ENCODE data around the gene ZNF483. TPM values are rescaled to one million over a fixed set of nuclear protein-coding genes. Genes with fewer than 3 reads are reported as not detected.

The ZNF483 gene
- total and polyA plus RNA-seq, 12 donors: 0.09 to 11.3 (median 6.4) TPM

DNA sequence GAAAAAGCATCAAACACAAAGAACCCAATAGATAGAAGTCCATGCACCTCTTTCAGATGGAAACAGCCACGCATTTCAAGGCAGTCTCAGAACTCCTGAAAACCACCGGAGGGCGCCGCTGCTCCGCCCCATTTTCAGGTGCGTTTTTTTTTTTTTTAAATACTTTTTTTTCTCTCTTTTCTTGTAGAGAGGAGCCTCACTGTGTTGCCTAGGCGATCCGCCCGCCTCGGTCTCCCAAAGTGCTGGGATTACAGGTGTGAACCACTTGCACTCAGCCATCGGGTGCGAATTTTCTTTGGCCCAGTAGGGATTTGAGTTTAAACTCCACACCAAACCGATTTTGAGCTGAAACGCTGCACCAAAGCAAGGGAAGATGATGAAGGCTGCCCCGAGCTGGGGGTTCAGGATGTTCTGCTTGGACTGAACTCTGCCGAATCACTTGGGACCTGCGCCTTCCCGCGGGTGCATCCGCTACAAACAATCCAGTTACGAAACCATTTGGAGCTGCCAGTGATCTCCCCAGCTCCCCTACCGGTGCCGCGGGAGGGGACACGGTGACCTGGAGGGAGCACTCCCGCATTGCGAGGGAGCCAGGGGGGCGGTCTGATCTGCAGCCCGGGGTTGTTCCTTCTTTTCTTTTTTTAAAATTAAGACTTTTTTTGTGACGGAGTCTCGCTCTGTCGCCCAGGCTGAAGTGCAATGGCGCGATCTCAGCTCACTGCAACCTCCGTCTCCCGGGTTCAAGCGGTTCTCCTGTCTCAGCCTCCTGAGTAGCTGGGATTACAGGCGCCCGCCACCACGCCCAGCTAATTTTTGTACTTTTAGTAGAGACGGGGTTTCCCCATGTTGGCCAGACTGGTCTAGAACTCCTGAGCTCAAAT is 73.1 kb downstream of the ZNF483 start:
- Histone ChIP-seq H3K9me3 (no peaks in the 10 kb centered on the region), H3K27ac (peak overlapping the region; percentile 36 to 95 (median 88)), H3K27me3 (peaks cover 0 to 18% (median 0%) of the 10 kb centered on the region in 7 donors), H3K4me3 (peak overlapping the region; percentile 57 to 99 (median 79)), H3K4me1 (peaks cover 0 to 24% (median 10%) of the 10 kb centered on the region in 9 donors), H3K36me3 (peaks cover 0 to 40% (median 7%) of the 10 kb centered on the region in 9 donors)
- 1% methylated on average over 41 of the region's 41 CpGs for WGBS, 2 donors
- ATAC-seq: peak; percentile 44 to 71 (median 69)
- TF ChIP-seq, protein P1, sequence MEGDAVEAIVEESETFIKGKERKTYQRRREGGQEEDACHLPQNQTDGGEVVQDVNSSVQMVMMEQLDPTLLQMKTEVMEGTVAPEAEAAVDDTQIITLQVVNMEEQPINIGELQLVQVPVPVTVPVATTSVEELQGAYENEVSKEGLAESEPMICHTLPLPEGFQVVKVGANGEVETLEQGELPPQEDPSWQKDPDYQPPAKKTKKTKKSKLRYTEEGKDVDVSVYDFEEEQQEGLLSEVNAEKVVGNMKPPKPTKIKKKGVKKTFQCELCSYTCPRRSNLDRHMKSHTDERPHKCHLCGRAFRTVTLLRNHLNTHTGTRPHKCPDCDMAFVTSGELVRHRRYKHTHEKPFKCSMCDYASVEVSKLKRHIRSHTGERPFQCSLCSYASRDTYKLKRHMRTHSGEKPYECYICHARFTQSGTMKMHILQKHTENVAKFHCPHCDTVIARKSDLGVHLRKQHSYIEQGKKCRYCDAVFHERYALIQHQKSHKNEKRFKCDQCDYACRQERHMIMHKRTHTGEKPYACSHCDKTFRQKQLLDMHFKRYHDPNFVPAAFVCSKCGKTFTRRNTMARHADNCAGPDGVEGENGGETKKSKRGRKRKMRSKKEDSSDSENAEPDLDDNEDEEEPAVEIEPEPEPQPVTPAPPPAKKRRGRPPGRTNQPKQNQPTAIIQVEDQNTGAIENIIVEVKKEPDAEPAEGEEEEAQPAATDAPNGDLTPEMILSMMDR (IDR thresholded peaks at IDR 0.05): peak; percentile 30 to 80 (median 60)
- DNase-seq: peak; percentile 49 to 64
- intact Hi-C loops (cut with DNase I): loop anchor here in 6 of 10 donors (2.0 to 10.0 kb wide), 6 partner anchors 25 to 97 kb away; partner anchors contain the start of gene GNG10 (in 2 of the 6)

DNA sequence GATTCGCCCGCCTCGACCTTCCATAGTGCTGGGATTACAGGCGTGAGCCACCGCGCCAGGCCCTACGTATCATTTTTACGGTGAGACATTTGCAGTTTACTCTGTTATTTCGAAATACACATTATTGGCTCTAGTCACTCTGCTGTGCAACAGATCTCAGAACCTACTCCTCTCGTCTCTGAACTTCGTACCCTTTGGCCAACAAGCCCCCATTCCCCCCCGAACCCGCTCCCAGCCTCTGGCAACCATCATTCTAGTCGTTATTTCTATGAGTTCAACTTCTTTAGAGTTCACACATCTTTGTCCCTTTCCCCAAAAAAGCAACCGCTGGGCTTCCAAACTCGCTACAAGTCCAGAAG is 73.7 kb downstream of the ZNF483 start:
- peak overlapping the region; percentile 36 to 95 (median 88) for H3K27ac ChIP-seq
- peak overlapping the region; percentile 57 to 99 (median 79) for H3K4me3 ChIP-seq
- peaks cover 0 to 24% (median 10%) of the 10 kb centered on the region in 9 donors for H3K4me1 ChIP-seq
- ATAC-seq: peak; percentile 16 to 50 (median 27)
- H3K9me3 ChIP-seq: no peaks in the 10 kb centered on the region
- H3K36me3 ChIP-seq: peaks cover 0 to 33% (median 7%) of the 10 kb centered on the region in 9 donors
- WGBS, 2 donors: 1 to 2% methylated on average over 16 of the region's 16 CpGs
- peak; percentile 5 to 26 for DNase-seq
- peaks cover 0 to 18% (median 0%) of the 10 kb centered on the region in 7 donors for H3K27me3 ChIP-seq
- intact Hi-C loops (cut with DNase I): loop anchor here in 6 of 10 donors (2.0 to 10.0 kb wide), 5 partner anchors 62 to 96 kb away; partner anchors contain the start of gene GNG10 (in 2 of the 6)
- TF ChIP-seq, protein P1 (IDR thresholded peaks at IDR 0.05): no peak

DNA sequence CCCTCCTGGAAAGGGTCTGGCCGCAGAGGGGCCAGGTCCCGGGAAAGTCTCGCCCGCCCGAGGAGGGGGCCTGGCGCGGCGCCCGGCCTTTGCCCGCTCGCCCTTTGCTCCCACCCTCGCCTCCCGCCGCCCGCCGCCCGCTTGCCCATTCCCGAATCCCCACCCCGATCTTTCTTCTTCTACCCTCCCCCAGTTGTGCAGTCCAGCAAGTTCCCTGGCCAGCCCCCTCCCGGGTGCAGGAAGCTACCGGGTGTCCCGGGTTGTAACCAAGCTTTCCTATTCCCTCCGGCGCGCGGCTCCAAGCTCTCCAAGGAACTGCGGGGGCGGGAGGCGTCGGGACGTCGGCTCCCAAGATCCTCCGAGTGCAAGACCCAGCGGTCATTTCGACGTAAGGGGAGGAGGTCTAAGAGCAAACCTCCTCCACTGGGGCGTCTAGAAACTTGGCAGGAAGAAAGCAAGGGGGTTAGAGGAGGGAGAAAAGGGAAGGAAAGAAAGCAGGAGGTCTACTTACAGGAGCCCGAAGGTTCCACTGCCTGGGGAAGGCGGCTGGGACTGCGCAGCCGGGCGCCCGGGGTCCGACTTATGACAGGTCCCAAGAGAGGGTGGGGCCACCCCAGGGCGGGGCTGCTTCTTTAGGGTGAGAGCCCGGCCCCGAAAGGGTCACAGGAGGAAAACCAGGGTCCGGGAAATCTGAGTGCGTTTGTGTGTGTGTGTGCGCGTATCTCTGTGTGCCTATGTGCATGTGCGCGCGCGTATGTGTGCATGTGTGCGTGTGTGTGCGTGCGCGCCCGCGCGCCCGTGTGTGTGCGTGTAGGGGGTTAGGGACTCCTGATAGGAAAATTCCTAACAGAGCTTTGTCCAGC is 74.3 kb downstream of the ZNF483 start, which contains the start of gene PTGR1:
TSS of gene PTGR1 (minus strand) at position 556 of the 863 bp plus-strand sequence. CDS start 2,225 bp downstream, outside the sequence.
- intact Hi-C loops (cut with DNase I): loop anchor here in 6 of 10 donors (2.0 to 10.0 kb wide), 5 partner anchors 61 to 95 kb away; partner anchors contain the start of gene GNG10 (in 2 of the 6)
- H3K36me3 ChIP-seq: peaks cover 0 to 28% (median 7%) of the 10 kb centered on the region in 9 donors
- DNase-seq: peak; percentile 86 to 90
- H3K4me1 ChIP-seq: peaks cover 0 to 24% (median 10%) of the 10 kb centered on the region in 9 donors
- 1% methylated on average over 64 of the region's 64 CpGs for WGBS, 2 donors
- peak within 1 kb of the TSS; percentile 57 to 99 (median 79) for H3K4me3 ChIP-seq
- ATAC-seq: peak; percentile 85 to 93 (median 91)
- H3K27me3 ChIP-seq: peaks cover 0 to 18% (median 0%) of the 10 kb centered on the region in 7 donors
- peak within 1 kb of the TSS; percentile 36 to 95 (median 88) for H3K27ac ChIP-seq
- H3K9me3 ChIP-seq: no peaks in the 10 kb centered on the region
- TF ChIP-seq, protein P1 (IDR thresholded peaks at IDR 0.05): no peak

All from heart right ventricle (tissue), 16 donors.